Activated CD8-positive, alpha-beta memory T cell treated with anti-CD3 and anti-CD28 coated beads for 24 hours (primary cell): ENCODE data around the gene CCNA1.

Experiments
- DNase-seq: peaks from one replicate; pipeline ENCODE4 v3.0.0-alpha.2; 2020

Gene CCNA1

GRCh38 chr13:36454121-36454520 lies 21.8 kb downstream of the CCNA1 start:
- no peak for DNase-seq

- no peak for DNase-seq
Observed at GRCh38 chr13:36454987-36455386, 22.7 kb downstream of the CCNA1 start.

GRCh38 chr13:36456577-36456976 lies 24.3 kb downstream of the CCNA1 start:
- DNase-seq, result no peak

- DNase-seq, result no peak
Observed at GRCh38 chr13:36461506-36461905, 29.2 kb downstream of the CCNA1 start.

GRCh38 chr13:36475468-36475867 lies 43.2 kb downstream of the CCNA1 start:
- DNase-seq, result no peak

- DNase-seq, result no peak
Observed at GRCh38 chr13:36476661-36477060, 44.4 kb downstream of the CCNA1 start.

GRCh38 chr13:36480726-36481427 lies 48.6 kb downstream of the CCNA1 start:
- DNase-seq, result no peak

GRCh38 chr13:36490055-36490454 lies 57.8 kb downstream of the CCNA1 start:
- no peak for DNase-seq
